Left cardiac atrium (tissue), 4 donors: ENCODE data around the gene TCOF1. TPM values are rescaled to one million over a fixed set of nuclear protein-coding genes. Genes with fewer than 3 reads are reported as not detected.

ENCODE experiments used
- ATAC-seq, 2 donors: fragments of 200-7000 bp; cut with Tn5 transposase; one replicate each; pipeline ENCODE4 v1.9.1; 2020; ENCODE audit warnings: mild to moderate bottlenecking in 2 of 2, moderate library complexity in 2 of 2
- DNase-seq: peaks from one replicate; pipeline ENCODE4 v3.0.0-alpha.2; 2020
- intact Hi-C, 2 donors: fragments of 100-400 bp; cut with DNase I; formaldehyde crosslinking; loops; one replicate each; pipeline versions ENCODE4 v1.14.1 to v1.15.1; 2022 to 2023
- total RNA-seq, 2 donors: library from RNA; stranded (reverse); fragmentation: NEBNext Ultra II Directional; extraction: Animal tissue kit (Norgen Biotek cat#: 25700); gene quantifications; one replicate each; pipeline ENCODE4 v1.2.1, GENCODE V29; 2021
- donor health status: DM: no; HTN: yes; CAD: no.
- donor health status: DM: no; HTN: yes; CAD: no; lungs with severe emphysema.
- donor health status: DM: yes; HTN: yes; CAD: no.
- donor health status: Dilated cardiomyopathy.

TCOF1 gene
- total RNA-seq, 2 donors from 2014 or later: 17.4 to 18.5 TPM

DNA sequence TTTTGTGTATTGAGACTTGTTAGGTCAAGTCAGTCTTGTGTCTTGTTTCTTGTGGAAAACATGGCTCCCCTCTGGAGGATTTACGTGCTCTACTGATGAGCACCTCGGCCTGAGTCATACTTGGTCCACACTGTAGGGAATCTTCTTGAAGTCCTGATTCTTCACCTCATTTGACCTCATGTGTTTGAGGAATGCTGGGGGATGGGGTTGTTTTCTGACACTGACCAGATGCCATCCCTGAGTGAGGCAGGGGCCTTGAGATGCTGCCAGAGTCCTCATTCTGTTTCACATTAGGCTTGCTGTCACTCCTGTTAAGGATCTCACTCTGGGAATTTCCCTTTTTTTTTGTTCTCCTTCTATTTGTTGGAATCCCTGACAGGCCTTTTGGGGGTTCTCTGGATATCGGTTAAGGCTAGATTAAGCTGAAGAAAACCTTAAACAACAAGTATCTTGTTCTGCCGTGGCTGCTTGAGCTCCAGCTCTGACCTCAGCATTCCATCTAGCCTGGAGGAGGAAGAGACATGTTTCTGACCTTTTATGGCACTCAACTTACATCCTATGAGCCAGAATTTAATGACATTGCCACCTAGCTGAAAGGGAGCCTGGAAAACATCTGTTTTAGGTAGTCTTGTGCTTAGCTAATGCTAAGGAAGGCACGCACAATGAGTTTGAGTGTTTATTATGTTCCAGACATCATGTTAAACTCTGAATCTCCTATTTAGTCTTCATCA, 20.6 kb downstream of the TCOF1 start:
- DNase-seq: no peak
- ATAC-seq: no peak
- intact Hi-C loops: no loop called here

DNA sequence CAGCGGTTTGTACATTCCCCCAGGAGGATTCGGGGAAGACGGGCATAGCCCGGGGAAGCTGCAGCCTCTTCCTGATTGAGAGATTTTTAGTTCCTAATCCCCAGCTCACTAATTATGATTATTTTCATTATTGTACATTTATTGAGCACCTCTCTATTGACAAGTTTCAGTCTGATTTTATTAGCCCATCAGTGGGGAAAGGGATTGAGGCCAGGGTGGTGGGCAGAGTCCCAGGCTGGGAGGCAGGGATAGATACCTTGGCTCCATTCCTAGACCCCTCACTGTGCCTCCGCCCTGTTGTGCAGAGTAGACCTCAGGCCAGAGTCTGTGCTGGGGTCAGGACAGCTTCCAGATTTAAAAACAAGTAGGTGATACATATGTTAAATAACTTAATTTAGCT, 27.2 kb downstream of the TCOF1 start:
- no peak for ATAC-seq
- intact Hi-C loops: no loop called here
- no peak for DNase-seq

DNA sequence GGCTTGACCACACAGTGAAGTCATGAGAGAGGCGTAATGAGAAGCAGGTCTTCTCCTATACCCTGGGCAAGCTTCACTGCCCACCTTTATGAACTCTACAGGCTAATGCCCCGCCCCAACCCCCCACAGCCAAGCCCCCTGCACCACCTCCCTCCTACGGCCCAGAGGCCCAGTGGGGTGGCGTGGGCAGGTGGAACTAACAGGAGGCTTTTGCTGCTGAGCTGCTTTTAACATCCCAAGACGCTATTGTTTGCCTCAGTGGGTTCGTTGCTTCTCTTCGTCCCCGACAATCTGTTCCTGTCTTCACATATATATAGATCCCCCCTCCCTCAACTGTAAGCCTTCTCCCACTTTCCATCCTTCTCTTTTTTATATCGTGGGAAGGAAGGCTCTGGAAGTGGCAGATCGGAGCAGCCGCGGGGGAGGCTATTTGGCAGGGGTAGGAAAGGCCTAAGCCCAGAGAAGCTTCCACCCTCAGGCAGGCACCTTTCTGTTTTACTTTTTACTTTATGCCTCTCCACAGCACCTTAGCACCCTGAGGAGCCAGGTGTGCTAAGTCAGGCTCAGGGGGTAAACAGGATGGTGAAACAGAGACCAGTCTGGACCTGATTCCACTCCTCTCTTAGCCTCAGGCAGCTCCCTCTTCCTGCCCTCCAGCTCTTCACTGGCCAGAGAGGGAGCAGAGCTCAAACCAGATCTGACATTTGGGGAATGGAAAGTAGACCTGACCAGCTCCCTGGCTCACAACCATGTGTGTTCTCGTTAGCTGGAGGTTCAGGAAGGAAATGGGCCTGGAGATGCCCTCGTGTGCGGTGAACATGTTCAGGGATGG, 28.7 kb downstream of the TCOF1 start:
- intact Hi-C loops: no loop called here
- DNase-seq: no peak
- ATAC-seq: no peak

DNA sequence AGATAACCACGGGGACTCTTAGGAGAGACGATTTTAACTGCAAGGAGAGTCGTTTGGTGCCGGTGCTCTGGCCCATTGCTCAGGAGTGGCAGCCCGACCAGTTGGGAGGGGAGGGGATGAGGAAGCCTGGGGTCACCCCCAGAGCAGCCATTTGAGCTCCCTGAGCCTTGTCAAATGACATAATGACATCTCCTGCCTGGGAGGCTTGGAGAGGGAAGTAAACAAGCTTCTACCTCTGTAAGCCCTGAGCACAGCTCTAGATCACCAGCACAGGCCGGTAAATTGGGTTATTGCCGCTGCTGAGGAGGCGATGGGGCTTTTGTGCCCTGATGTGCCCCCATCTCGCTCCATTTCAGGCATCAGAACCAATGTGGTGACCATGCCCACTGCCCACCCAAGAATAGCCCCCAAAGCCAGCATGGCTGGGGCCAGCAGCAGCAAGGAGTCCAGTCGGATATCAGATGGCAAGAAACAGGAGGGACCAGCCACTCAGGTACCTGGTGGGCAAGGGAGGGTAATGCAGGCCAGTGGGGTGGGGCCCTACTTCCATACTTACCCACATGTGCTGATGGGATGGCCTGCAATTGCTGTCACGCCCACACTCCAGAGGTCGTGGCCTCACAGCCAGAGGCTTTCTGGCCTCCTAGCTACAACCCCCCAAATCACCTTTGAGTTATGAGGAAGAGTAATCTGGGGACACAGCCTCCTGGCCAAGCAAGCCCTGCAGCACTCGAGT, 32.2 kb downstream of the TCOF1 start:
- DNase-seq: no peak
- no peak for ATAC-seq
- intact Hi-C loops: no loop called here

DNA sequence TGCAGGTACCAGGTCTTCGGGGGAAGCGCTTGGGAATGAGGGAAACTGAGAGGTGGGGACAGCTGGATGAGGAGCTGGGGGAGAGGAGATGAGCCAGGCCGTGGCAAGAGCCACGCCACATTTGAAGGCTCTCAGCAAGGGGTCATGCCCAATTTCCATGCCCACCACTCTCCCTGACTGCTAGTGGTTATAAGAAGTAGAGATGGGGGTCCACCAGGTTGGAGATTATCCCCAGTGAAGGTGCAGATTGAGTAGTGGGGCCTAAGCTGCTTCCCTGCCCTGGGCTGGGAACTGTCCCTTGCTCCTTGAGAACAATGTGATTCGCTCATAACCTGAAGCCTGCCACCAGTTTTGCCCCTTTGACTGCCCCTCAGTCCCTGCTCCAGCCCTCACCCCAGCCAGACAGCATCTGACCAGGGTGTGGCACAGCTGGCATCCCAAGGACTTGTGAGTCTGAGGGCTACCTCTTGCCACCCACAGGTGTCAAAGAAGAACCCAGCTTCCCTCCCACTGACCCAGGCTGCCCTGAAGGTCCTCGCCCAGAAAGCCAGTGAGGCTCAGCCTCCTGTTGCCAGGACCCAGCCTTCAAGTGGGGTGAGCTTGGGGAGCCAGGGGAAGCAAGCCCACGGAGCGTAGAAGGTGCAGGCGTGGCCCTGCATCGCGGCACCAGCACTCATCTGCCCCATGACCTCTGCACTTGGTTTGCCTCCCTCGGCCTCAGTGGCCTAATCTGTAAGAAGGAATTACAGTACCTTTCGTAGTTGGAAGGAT, 33.8 kb downstream of the TCOF1 start:
- DNase-seq (no peak), ATAC-seq (no peak)
- intact Hi-C loops: no loop called here

DNA sequence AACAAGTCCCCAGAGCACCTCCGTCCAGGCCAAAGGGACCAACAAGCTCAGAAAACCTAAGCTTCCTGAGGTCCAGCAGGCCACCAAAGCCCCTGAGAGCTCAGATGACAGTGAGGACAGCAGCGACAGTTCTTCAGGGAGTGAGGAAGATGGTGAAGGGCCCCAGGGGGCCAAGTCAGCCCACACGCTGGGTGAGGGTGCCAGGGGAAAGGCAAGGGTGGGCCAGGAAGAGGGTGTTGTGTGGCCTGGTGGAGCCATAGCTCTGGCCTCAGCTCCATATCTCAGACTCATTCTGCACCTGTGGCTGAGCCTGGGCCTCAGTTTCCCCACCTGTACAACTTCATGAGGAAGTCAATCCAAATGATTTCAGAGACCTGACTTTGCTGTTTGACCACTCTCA, 34.5 kb downstream of the TCOF1 start:
- ATAC-seq (no peak), DNase-seq (no peak)
- intact Hi-C loops: no loop called here

DNA sequence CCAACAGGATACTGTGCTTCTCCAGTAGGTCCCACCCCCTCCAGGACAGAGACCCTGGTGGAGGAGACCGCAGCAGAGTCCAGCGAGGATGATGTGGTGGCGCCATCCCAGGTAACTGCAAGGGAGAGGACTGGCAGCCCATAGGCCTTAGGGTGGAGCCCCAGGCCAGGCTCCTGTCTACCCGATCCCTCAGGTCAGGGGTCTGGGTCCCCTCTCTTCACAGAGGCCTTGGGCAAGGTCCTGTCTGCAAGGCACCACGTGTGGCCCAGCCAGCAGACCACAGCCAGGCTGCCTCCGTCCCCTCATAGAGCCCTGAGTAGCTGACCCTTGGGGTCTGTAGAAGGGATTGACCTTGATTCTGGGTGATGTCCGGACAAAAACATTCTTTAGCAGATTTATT, 35.2 kb downstream of the TCOF1 start:
- DNase-seq (no peak), ATAC-seq (no peak)
- intact Hi-C loops: no loop called here

DNA sequence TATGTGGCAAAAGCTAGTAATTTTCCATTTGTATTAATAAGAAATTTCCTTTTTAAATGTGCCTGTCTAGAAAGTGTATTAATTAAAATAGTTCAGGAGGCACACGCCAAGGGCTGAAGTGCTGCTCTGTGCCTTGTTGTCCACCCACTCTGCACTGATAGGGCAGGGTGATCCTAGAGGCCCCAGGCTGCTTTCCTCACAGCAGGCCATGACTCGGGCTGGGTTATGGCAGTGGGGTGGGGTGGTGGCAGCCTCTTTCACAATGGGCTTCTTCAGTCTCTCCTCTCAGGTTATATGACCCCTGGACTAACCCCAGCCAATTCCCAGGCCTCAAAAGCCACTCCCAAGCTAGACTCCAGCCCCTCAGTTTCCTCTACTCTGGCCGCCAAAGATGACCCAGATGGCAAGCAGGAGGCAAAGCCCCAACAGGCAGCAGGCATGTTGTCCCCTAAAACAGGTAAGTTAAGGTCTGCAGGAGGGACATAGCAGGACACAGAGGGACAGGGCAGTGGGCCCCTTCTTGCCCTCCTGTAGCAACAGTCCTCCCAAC, 35.7 kb downstream of the TCOF1 start:
- ATAC-seq (no peak), DNase-seq (no peak)
- intact Hi-C loops: no loop called here

DNA sequence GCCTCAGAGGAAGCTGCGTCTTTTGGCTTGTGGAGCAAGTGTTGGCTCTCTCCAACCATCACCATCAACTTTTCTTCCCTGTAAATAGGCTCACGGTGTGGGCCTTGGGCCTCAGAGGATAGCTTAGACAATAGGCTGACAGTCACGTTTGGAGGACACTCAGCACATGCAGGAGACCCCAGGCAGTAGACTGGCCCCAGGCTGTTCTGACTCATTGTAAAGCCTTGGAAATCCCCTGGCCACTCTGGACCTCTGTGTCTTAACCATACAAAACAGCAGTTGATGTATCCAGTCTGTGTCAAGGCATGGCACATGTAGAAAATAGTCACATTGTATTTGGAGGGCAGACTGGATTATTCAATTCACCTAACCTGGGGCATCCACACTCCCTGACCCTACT, 36.6 kb downstream of the TCOF1 start:
- intact Hi-C loops: no loop called here
- ATAC-seq (no peak), DNase-seq (no peak)

DNA sequence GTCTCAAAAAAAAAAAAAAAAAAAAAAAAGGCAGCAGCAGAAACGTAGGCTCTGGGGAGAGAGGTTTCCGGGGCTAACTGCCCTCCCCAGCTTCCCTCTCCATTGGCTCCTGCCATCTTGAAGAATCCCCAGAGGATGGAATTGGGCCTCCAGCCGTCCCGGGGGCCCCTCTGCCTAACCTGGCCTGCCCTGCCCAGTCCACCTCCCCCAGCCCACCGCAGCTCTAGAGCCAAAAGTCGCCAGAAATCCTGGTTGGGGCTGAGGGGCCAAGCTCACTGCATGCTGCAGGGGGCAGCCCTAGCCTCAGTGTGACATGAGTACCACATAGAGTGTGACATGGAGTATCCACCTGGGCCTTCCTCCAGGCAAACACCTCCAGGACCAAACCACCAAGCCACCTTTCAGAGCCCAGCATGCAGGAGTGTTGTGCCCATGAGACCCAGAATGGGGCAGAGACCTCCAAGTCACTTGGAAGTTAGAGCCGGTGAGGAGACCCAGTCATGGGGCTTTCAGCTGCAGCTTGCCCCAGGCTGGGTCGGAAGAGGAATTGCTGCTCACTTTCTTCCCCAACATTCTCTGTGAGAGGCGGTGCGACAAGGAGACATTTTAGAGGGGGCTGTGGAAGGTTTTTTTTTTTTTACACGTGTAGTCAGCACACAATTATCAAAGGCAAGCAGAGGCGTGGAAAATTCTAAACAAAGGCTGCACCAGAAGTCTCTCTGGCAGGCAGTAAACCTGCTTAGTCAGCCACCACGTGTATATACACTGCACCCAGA, 37.6 kb downstream of the TCOF1 start:
- intact Hi-C loops: no loop called here

DNA sequence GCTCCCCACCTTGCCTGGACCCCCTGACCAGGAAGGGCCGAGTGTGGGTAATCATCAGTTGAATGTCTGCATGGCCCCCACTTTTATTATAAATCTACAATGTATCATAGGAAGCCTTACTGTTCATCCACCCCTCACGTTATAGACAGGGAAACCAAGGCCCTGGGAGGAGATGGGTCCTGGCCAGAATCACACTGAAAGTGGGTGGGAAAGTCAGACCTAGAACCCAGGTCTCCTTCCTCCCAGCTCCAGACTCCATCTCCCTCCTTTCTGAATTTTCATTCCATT, 38.1 kb downstream of the TCOF1 start:
- ATAC-seq (no peak), DNase-seq (no peak)
- intact Hi-C loops: no loop called here

More for the DNA sequence above, 37.6 kb downstream of the TCOF1 start:
- DNase-seq (no peak), ATAC-seq (no peak)

DNA sequence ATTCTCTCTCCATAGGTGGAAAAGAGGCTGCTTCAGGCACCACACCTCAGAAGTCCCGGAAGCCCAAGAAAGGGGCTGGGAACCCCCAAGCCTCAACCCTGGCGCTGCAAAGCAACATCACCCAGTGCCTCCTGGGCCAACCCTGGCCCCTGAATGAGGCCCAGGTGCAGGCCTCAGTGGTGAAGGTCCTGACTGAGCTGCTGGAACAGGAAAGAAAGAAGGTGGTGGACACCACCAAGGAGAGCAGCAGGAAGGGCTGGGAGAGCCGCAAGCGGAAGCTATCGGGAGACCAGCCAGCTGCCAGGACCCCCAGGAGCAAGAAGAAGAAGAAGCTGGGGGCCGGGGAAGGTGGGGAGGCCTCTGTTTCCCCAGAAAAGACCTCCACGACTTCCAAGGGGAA, 38.8 kb downstream of the TCOF1 start:
- DNase-seq (no peak), ATAC-seq (no peak)
- intact Hi-C loops: no loop called here

DNA sequence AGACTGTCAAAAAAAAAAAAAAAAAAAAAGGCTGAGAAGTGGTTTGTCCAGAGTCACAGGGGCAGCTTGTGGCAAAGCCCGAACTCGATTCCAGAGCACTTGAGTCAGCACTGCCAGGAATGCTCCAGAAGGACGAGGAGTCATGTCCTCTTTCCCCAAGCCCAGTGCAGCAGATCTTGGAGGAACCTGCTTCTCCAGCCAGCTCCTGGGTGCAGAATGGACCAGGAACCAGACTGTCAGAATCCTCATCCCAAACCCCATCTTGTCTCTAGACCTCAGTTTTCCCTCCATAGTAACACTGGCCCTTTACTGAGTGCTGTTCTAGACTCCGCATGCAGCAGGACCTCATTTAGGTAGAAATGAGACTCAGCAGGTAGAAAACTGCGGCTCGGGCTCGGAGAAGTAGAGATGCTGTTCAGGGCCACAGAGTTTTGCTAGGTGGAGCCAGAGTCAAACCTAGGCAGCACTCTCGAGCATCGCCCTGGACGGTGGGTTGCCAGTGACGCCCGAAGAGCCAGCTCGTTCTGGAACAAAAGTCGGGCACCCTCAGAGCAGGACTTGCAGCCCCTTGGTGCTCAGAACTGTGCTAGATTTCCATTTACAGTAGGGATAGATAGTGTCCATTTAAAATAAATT, 39.8 kb downstream of the TCOF1 start:
- ATAC-seq: no peak
- DNase-seq: no peak
- intact Hi-C loops: no loop called here

DNA sequence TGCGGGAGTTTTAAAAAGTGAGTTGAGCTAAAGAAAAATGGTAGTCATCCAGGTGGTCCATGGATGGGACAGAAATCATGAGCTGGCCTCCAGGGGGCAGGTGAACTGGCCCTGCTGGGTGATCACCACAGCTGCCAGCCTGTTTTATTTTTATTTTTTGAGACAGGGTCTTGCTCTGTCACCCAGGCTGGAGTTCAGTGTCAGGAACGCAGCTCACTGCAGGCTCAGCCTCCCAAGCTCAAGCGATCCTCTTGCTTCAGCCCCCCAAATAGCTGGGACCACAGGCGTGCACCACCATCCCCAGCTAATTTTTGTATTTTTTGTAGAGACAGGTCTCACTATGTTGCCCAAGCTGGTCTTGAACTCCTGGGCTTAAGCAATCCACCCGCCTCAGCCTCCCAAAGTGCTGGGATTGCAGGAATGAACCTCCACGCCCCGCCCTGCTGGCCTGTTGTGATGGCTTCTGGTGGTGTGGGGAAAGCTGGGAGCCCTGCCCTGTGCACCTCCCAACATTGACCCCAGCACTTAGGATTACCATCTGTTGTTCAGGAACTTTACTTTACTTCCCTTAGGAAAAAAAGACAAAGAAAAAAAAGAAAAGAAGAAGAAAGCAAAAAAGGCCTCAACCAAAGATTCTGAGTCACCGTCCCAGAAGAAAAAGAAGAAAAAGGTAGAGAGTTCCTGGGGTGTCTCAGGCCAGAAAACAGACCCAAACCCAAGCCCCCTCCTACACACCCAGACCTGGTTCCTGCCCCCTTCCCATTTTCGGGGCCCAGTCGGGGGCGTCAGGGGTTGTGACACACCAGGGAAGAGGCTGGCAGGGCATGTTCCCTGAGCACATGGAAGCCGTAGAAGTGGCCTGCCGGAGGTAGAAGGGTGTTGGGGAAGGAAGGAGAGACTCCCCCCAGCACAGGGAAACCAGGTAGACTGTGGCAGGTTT, 40.6 kb downstream of the TCOF1 start:
- ATAC-seq (no peak), DNase-seq (no peak)
- intact Hi-C loops: no loop called here

DNA sequence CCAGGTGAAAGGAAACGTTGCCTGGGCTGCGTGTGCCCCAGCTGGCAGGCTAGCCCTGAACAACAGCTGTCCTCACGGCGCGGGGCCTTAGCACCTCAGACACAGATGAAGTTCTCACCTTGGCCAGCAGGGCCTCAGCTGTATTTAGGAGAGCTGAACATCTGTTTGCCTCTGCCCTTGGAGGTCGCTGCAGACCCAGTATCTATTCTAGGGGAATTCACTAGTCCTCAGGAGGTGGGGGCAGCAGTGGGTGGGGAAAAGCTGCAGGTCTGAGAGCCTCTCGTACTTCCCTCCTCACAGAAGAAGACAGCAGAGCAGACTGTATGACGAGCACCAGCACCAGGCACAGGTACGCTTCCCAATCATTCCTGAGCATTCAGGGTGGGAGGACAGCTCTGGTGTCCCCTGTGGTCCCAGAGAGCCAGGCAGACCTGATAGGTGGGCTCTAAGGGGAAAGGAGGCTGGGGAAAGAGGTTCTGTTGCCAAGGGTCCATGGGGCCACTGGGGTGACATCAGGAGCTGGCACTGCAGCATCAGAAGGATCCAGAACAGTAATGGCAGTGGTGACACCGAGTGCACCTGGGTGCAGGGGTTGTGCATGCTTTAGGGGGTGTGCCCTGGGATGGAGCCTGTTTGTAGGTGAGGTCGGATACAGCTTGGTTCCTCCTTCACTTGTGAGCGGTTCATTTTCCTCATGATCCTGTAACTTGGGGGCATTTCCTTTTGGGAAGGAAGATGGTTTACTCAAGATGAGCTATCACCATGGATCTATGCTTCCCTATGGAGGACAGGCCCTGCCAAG, 41.4 kb downstream of the TCOF1 start:
- ATAC-seq (no peak), DNase-seq (no peak)
- intact Hi-C loops: no loop called here

DNA sequence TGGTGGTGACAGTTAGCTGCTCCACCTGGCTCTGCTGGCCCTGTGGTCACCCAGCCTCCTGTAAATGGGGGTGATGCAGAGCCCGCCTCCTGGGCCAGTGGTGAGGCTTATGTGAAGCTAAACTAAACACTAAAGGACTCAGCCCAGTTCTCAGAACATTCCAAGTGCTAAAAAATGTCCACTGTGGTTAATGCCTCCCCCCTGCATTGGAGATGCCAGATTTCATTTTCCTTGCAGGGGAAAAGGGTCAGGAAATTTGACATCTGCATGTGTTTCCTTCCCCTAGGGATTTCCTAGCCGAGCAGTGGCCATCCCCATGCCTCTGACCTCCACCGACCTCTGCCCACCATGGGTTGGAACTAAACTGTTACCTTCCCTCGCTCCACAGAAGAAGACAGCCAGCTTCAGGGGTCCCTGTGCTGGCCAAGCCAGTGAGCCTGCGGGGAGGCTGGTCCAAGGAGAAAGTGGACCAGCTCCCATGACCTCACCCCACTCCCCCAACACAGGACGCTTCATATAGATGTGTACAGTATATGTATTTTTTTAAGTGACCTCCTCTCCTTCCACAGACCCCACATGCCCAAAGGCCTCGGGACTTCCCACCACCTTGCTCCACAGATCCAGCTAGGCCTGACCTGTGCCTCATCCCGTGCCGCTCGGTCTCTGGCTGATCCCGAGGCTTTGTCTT, 42.2 kb downstream of the TCOF1 start:
- intact Hi-C loops: no loop called here
- ATAC-seq: no peak
- DNase-seq: no peak
